ENCODE results near the gene STRN3.

- TF ChIP-seq EZH2 (IDR thresholded peaks at IDR 0.05; ENCODE audit: insufficient read depth, poor library complexity, severe bottlenecking) (no peak), EZH2phosphoT487 (IDR thresholded peaks at IDR 0.05; ENCODE audit: insufficient read depth, low read depth) (no peak)
Observed at GRCh38 chr14:30957813-30958370, 68.3 kb downstream of the STRN3 start.

All from GM23248 (cell line).